ENCODE data around the gene SYNCRIP.

The SYNCRIP gene

GRCh38 chr6:85675030-85675819, 32.5 kb upstream of the SYNCRIP start:
- peak; percentile 49 to 82 for DNase-seq (ENCODE audit: low read depth in 2 of 2)
- TF ChIP-seq CTCF (IDR thresholded peaks at IDR 0.05; ENCODE audit: low read depth, low read length): no peak
- H3K4me3 ChIP-seq (replicated peaks in 1 of 2; ENCODE audit: low read depth in 2 of 2, low read length in 2 of 2): peak overlapping the region in 1 of 2 donors; percentile 89

- TF ChIP-seq CTCF (IDR thresholded peaks at IDR 0.05; ENCODE audit: low read depth, low read length): no peak
- no peak overlapping the region for H3K4me3 ChIP-seq (replicated peaks in 1 of 2; ENCODE audit: low read depth in 2 of 2, low read length in 2 of 2)
- DNase-seq (ENCODE audit: low read depth in 2 of 2): peak in 1 of 2 donors; percentile 15
Observed at GRCh38 chr6:85674604-85675003, 31.9 kb upstream of the SYNCRIP start.

DNA sequence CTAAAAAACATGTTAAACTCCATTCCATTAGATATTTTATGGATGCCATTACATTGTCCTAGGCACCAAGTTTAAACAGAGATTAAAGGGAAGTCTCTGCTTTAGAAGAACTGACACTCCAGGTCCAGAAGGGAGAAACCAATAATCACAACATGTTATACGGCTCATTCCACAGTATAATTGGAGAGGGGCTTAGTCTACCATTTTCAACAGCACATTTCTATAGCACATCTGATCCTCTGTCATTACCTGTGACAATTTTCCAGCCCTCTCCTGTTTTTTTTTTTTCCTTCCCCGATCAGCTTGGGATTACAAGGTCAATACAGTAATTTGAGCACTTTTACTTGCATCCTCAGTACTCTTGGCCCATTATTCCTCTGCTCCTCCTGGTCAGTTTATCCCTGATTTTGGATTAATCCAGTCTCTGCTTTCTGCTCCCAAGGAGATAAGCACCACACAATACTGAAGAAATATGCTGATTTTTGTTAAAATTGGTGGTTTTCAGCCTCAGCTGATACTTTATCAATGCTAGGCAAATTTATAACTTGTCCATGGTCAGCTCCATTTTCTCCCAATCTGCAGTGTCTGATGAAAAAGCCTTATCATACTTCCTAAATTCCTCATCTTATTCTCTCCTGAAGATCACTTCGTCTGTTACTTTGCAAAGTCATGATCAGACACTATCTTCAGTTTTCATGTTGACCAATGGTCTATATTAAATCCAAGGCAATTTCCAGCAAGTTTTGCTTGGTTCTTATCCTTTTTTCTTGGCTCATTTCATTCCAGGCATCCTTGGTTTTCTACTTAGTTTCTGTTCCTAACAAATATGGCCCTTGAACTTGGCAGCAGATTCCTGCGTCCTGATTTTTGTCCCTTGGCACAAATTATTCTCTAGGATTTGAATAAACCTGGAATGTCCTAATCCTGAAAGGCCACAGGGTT, 30.8 kb upstream of the SYNCRIP start:
- no peak for TF ChIP-seq CTCF (IDR thresholded peaks at IDR 0.05; ENCODE audit: low read depth, low read length)
- DNase-seq (ENCODE audit: low read depth in 2 of 2): peak in 1 of 2 donors; percentile 4
- H3K4me3 ChIP-seq (replicated peaks in 1 of 2; ENCODE audit: low read depth in 2 of 2, low read length in 2 of 2): no peak overlapping the region

- no peak for TF ChIP-seq CTCF (IDR thresholded peaks at IDR 0.05; ENCODE audit: low read depth, low read length)
Observed at GRCh38 chr6:85672623-85673022, 29.9 kb upstream of the SYNCRIP start.

DNA sequence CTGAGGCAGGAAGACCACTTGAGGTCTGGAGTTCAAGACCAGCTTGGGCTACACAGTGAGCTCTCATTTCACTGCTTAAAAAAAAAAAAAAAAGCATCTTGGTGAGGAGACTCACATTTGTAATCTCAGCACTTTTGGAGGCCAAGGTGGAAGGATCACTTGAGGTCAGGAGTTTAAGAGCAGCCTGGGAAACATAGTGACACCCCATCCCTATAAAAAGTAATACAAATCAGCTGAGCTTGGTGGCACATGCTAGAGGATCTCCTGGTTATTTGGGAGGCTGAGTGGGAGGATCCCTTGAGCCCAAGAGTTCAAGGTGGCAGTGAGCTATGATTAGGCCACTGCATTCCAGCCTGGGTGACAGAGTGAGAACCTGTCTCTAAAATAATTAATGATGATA, 29.4 kb upstream of the SYNCRIP start:
- TF ChIP-seq CTCF (IDR thresholded peaks at IDR 0.05; ENCODE audit: low read depth, low read length): no peak
- no peak overlapping the region for H3K4me3 ChIP-seq (replicated peaks in 1 of 2; ENCODE audit: low read depth in 2 of 2, low read length in 2 of 2)
- DNase-seq (ENCODE audit: low read depth in 2 of 2): no peak

More at GRCh38 chr6:85672623-85673022, 29.9 kb upstream of the SYNCRIP start:
- H3K4me3 ChIP-seq (replicated peaks in 1 of 2; ENCODE audit: low read depth in 2 of 2, low read length in 2 of 2): no peak overlapping the region
- no peak for DNase-seq (ENCODE audit: low read depth in 2 of 2)

GRCh38 chr6:85670573-85670972, 27.9 kb upstream of the SYNCRIP start:
- TF ChIP-seq CTCF (IDR thresholded peaks at IDR 0.05; ENCODE audit: low read depth, low read length): no peak
- DNase-seq (ENCODE audit: low read depth in 2 of 2): peak; percentile 73 to 77
- no peak overlapping the region for H3K4me3 ChIP-seq (replicated peaks in 1 of 2; ENCODE audit: low read depth in 2 of 2, low read length in 2 of 2)

All from cardiac fibroblast (primary cell).